SJSA1 (cell line): ENCODE measurements around the gene PCDHGB2. TPM values are rescaled to one million over a fixed set of nuclear protein-coding genes. Genes with fewer than 3 reads are reported as not detected.
"Not testable (repeated sequence)": the region's sequence is repeated elsewhere in the genome, so short reads cannot be mapped to it uniquely, and the experiment has no call there.

Experiments
- DNase-seq, 2 experiments: peaks; one replicate each; pipeline ENCODE4 v3.0.0-alpha.2; 2015 to 2020; ENCODE audit warnings: low spot score in 2 of 2, low read depth in 1 of 2
- H3K27ac ChIP-seq: fragments of 250-450 bp; sonication (Bioruptor Pico); 2 replicates; pipeline ENCODE4 v1.5.1; 2020; ENCODE audit warnings: mild to moderate bottlenecking, moderate library complexity
- H3K27me3 ChIP-seq: fragments of 250-450 bp; sonication (Bioruptor Pico); replicated peaks from 2 replicates; pipeline ENCODE4 v1.5.1; 2020; ENCODE audit warnings: mild to moderate bottlenecking, moderate library complexity
- H3K36me3 ChIP-seq: fragments of 250-450 bp; sonication (Bioruptor Pico); 2 replicates; pipeline ENCODE4 v1.5.1; 2020; ENCODE audit warnings: mild to moderate bottlenecking
- H3K4me1 ChIP-seq: fragments of 250-450 bp; sonication (Bioruptor Pico); replicated peaks from 2 replicates; pipeline ENCODE4 v1.6.1; 2021; ENCODE audit warnings: mild to moderate bottlenecking
- H3K4me3 ChIP-seq: fragments of 250-450 bp; sonication (Bioruptor Pico); 2 replicates; pipeline ENCODE4 v1.5.1; 2020; ENCODE audit warnings: mild to moderate bottlenecking
- H3K9me3 ChIP-seq: fragments of 250-450 bp; sonication (Bioruptor Pico); replicated peaks from 2 replicates; pipeline ENCODE4 v1.5.1; 2020; ENCODE audit warnings: mild to moderate bottlenecking
- total RNA-seq: library from RNA; depleted of rRNA; stranded (reverse); fragments of >200 nt; shearing (Covaris generic); gene quantifications from 2 replicates; pipeline ENCODE4 v1.2.3, GENCODE V29; 2014

PCDHGB2 gene
- total RNA-seq, 1 experiment from 2014 or later: 3.8 TPM

GRCh38 chr5:141340781-141341354, 18.9 kb upstream of the PCDHGB2 start:
- H3K36me3 ChIP-seq, H3K4me3 ChIP-seq, DNase-seq, H3K27me3 ChIP-seq, H3K27ac ChIP-seq, H3K4me1 ChIP-seq: not testable (repeated sequence)
- H3K9me3 ChIP-seq: peaks cover 23% of the 10 kb centered on the region

GRCh38 chr5:141342773-141343172, 17.0 kb upstream of the PCDHGB2 start:
- Histone ChIP-seq H3K27me3 (no peaks in the 10 kb centered on the region), H3K27ac (no peak overlapping the region), H3K36me3 (no peaks in the 10 kb centered on the region), H3K9me3 (peaks cover 23% of the 10 kb centered on the region), H3K4me1 (no peaks in the 10 kb centered on the region), H3K4me3 (no peak overlapping the region)
- DNase-seq: no peak

GRCh38 chr5:141343242-141343952, 16.4 kb upstream of the PCDHGB2 start, which contains the start of gene PCDHGA3:
Gene PCDHGA3 (plus strand): TSS chr5:141343829. CDS start chr5:141344034, 205 bp downstream.
- H3K9me3 ChIP-seq: peaks cover 23% of the 10 kb centered on the region
- H3K4me1 ChIP-seq: no peaks in the 10 kb centered on the region
- no peaks in the 10 kb centered on the region for H3K27me3 ChIP-seq
- H3K27ac ChIP-seq: no peak within 1 kb of the TSS
- no peak for DNase-seq
- H3K4me3 ChIP-seq: no peak within 1 kb of the TSS
- no peaks in the 10 kb centered on the region for H3K36me3 ChIP-seq

- no peaks in the 10 kb centered on the region for H3K27me3 ChIP-seq
- no peaks in the 10 kb centered on the region for H3K36me3 ChIP-seq
- no peak for DNase-seq
- H3K27ac ChIP-seq: no peak overlapping the region
- H3K9me3 ChIP-seq: peaks cover 23% of the 10 kb centered on the region
- H3K4me1 ChIP-seq: no peaks in the 10 kb centered on the region
- no peak overlapping the region for H3K4me3 ChIP-seq
Observed at GRCh38 chr5:141343953-141344463, 15.8 kb upstream of the PCDHGB2 start.

- no peaks in the 10 kb centered on the region for H3K36me3 ChIP-seq
- H3K27ac ChIP-seq: no peak overlapping the region
- H3K4me1 ChIP-seq: no peaks in the 10 kb centered on the region
- no peak overlapping the region for H3K4me3 ChIP-seq
- peaks cover 19% of the 10 kb centered on the region for H3K9me3 ChIP-seq
- DNase-seq: no peak
- no peaks in the 10 kb centered on the region for H3K27me3 ChIP-seq
Observed at GRCh38 chr5:141345327-141345726, 14.5 kb upstream of the PCDHGB2 start.

- not testable (repeated sequence) for H3K36me3 ChIP-seq, H3K27me3 ChIP-seq, H3K4me3 ChIP-seq, H3K4me1 ChIP-seq, H3K27ac ChIP-seq, DNase-seq
- H3K9me3 ChIP-seq: peaks cover 24% of the 10 kb centered on the region
Observed at GRCh38 chr5:141346017-141346416, 13.8 kb upstream of the PCDHGB2 start.

DNA sequence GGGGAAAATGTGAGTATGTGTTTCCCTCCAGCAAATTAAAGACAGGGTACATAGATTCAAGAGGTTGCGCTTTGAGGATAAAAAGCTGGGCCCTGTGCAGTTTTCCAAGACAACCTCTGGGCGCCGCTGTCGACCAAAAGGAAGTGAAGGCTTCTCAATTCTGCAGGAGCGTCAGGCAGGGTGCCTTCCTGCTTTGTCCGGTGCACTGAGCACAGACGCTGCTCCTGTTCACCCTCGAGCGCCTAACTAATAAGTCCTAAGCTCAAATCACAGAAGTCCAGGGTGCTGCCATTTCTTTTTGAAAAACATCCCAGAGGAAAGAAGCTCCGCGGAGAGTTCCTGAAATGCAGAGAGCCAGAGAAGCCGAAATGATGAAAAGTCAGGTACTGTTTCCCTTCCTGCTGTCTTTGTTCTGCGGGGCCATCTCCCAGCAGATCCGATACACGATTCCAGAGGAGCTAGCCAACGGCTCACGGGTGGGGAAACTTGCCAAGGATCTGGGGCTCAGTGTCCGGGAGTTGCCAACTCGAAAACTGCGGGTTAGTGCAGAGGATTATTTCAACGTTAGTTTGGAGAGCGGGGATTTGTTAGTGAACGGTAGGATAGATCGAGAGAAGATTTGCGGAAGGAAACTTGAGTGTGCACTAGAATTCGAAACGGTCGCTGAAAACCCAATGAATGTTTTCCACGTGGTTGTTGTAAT, 9.7 kb upstream of the PCDHGB2 start, which contains the start of gene PCDHGB1:
TSS of gene PCDHGB1 (plus strand) at position 183 of the 703 bp plus-strand sequence. CDS start at position 345, 162 bp downstream.
- H3K4me1 ChIP-seq: no peaks in the 10 kb centered on the region
- no peak within 1 kb of the TSS for H3K27ac ChIP-seq
- H3K4me3 ChIP-seq: no peak within 1 kb of the TSS
- H3K27me3 ChIP-seq: no peaks in the 10 kb centered on the region
- H3K9me3 ChIP-seq: peaks cover 12% of the 10 kb centered on the region
- no peaks in the 10 kb centered on the region for H3K36me3 ChIP-seq
- DNase-seq: peak in 1 of 2 experiments; percentile 42

DNA sequence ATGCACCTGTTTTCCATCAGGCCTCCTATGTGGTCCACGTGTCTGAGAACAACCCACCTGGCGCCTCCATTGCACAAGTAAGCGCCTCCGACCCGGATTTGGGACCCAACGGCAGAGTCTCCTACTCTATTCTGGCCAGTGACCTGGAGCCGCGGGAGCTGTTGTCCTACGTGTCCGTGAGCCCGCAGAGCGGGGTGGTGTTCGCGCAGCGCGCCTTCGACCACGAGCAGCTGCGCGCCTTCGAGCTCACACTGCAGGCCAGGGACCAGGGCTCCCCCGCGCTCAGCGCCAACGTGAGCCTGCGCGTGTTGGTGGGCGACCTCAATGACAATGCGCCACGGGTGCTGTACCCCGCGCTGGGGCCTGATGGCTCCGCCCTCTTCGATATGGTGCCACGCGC, 8.2 kb upstream of the PCDHGB2 start:
- Histone ChIP-seq H3K9me3 (peaks cover 19% of the 10 kb centered on the region), H3K4me1 (no peaks in the 10 kb centered on the region), H3K36me3 (no peaks in the 10 kb centered on the region), H3K27ac (no peak overlapping the region), H3K27me3 (no peaks in the 10 kb centered on the region), H3K4me3 (no peak overlapping the region)
- DNase-seq: no peak

DNA sequence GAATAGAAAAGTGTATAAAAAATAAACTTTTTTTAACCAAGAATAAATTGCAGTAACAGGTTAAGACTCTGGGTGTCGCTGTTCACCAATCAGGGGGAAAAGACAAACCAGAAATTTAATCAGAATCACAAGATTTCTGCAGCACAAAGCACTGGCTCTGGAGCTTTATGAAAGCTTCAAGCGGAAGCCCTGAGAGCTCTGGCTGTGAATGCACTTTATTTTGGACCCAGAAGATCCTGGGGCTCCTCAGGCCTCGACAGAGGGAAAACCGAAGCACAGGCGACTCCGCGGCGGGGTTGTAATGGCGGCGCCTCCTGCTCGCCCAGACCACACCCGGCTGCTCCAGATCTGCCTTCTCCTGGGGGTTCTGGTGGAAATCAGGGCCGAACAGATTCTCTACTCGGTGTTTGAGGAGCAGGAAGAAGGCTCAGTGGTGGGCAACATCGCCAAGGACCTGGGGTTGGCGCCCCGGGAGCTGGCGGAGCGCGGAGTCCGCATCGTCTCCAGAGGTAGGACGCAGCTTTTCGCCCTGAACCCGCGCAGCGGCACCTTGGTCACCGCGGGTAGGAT, 4.8 kb upstream of the PCDHGB2 start, which contains the start of gene PCDHGA4:
TSS of gene PCDHGA4 (plus strand) at position 122 of the 570 bp plus-strand sequence. CDS start at position 209, 87 bp downstream.
- H3K27ac ChIP-seq: no peak within 1 kb of the TSS
- peaks cover 26% of the 10 kb centered on the region for H3K9me3 ChIP-seq
- no peaks in the 10 kb centered on the region for H3K27me3 ChIP-seq
- H3K4me1 ChIP-seq: no peaks in the 10 kb centered on the region
- H3K4me3 ChIP-seq: no peak within 1 kb of the TSS
- no peak for DNase-seq
- H3K36me3 ChIP-seq: no peaks in the 10 kb centered on the region

DNA sequence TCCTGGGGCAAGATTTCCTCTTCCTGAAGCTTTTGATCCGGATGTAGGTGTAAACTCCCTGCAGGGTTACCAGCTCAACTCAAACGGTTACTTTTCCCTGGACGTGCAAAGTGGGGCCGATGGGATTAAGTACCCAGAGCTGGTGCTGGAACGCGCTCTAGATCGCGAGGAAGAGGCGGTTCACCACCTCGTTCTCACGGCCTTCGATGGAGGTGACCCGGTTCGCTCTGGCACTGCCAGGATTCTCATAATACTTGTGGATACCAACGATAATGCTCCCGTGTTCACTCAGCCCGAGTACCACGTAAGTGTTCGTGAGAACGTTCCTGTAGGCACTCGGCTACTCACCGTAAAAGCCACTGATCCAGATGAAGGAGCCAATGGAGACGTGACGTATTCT, 4.2 kb upstream of the PCDHGB2 start:
- no peak overlapping the region for H3K27ac ChIP-seq
- no peaks in the 10 kb centered on the region for H3K27me3 ChIP-seq
- no peaks in the 10 kb centered on the region for H3K36me3 ChIP-seq
- peaks cover 27% of the 10 kb centered on the region for H3K9me3 ChIP-seq
- no peak for DNase-seq
- H3K4me3 ChIP-seq: no peak overlapping the region
- H3K4me1 ChIP-seq: no peaks in the 10 kb centered on the region

DNA sequence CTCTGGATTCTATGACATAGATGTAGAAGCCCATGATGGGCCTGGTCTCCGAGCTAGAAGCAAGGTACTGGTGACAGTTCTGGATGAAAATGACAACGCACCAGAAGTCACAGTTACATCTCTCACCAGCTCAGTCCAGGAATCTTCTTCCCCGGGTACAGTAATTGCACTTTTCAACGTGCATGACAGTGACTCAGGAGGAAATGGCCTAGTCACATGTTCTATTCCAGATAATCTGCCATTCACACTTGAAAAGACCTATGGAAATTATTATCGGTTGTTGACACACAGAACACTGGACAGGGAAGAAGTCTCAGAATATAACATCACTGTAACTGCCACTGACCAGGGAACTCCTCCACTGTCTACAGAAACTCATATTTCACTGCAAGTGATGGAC, 3.7 kb upstream of the PCDHGB2 start:
- no peaks in the 10 kb centered on the region for H3K4me1 ChIP-seq
- H3K27me3 ChIP-seq: no peaks in the 10 kb centered on the region
- H3K9me3 ChIP-seq: peaks cover 27% of the 10 kb centered on the region
- H3K36me3 ChIP-seq: no peaks in the 10 kb centered on the region
- H3K27ac ChIP-seq: no peak overlapping the region
- H3K4me3 ChIP-seq: no peak overlapping the region
- DNase-seq: no peak

GRCh38 chr5:141356950-141357349, 2.8 kb upstream of the PCDHGB2 start:
- Histone ChIP-seq H3K4me3 (no peak overlapping the region), H3K27ac (no peak overlapping the region), H3K27me3 (no peaks in the 10 kb centered on the region), H3K4me1 (no peaks in the 10 kb centered on the region), H3K36me3 (no peaks in the 10 kb centered on the region), H3K9me3 (peaks cover 26% of the 10 kb centered on the region)
- DNase-seq: no peak

DNA sequence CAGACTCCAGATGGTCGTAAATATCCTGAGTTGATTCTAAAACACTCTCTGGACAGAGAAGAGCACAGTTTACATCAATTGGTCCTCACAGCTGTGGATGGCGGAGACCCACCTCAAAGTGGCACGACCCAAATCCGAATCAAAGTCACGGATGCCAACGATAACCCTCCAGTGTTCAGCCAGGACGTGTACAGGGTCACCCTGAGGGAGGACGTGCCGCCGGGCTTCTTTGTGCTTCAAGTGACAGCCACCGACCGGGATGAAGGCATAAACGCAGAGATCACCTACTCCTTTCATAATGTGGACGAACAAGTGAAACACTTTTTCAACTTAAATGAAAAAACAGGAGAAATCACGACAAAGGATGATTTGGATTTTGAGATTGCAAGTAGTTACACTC, 891 bp downstream of the PCDHGB2 start:
- H3K4me3 ChIP-seq: no peak overlapping the region
- no peak overlapping the region for H3K27ac ChIP-seq
- no peak for DNase-seq
- H3K27me3 ChIP-seq: no peaks in the 10 kb centered on the region
- H3K36me3 ChIP-seq: no peaks in the 10 kb centered on the region
- peaks cover 32% of the 10 kb centered on the region for H3K9me3 ChIP-seq
- H3K4me1 ChIP-seq: no peaks in the 10 kb centered on the region
